Inflammatory macrophage (primary cell): Measurements from ENCODE around the gene RRP7A.
"Not testable (repeated sequence)": the region's sequence is repeated elsewhere in the genome, so short reads cannot be mapped to it uniquely, and the experiment has no call there.

Experiments
- DNase-seq, 2 donors: peaks; one replicate each; pipeline ENCODE4 v3.0.0-alpha.2; 2020 to 2022

RRP7A gene

GRCh38 chr22:42535082-42535731 lies 15.6 kb upstream of the RRP7A start:
- DNase-seq: not testable (repeated sequence)

GRCh38 chr22:42533638-42533977 lies 14.0 kb upstream of the RRP7A start:
- DNase-seq: no peak

- not testable (repeated sequence) for DNase-seq
Measured at GRCh38 chr22:42531401-42532084, 11.9 kb upstream of the RRP7A start.

- DNase-seq: not testable (repeated sequence)
Measured at GRCh38 chr22:42529435-42529834, 9.8 kb upstream of the RRP7A start.

- no peak for DNase-seq
Measured at GRCh38 chr22:42528591-42529307, 9.2 kb upstream of the RRP7A start.

GRCh38 chr22:42522546-42522945 lies 3.0 kb upstream of the RRP7A start:
- DNase-seq: no peak

- no peak for DNase-seq
Measured at GRCh38 chr22:42521228-42521546, 1.6 kb upstream of the RRP7A start.

- DNase-seq: not testable (repeated sequence)
Measured at GRCh38 chr22:42518638-42519524, 715 bp downstream of the RRP7A start.

- DNase-seq: not testable (repeated sequence)
Measured at GRCh38 chr22:42517103-42517502, 2.5 kb downstream of the RRP7A start.

- DNase-seq: no peak
Measured at GRCh38 chr22:42515896-42516295, 3.7 kb downstream of the RRP7A start.

GRCh38 chr22:42515304-42515703 lies 4.3 kb downstream of the RRP7A start:
- DNase-seq: not testable (repeated sequence)

GRCh38 chr22:42514331-42514730 lies 5.3 kb downstream of the RRP7A start:
- DNase-seq: not testable (repeated sequence)

GRCh38 chr22:42512273-42512990 lies 7.2 kb downstream of the RRP7A start:
- not testable (repeated sequence) for DNase-seq

GRCh38 chr22:42511401-42511891 lies 8.2 kb downstream of the RRP7A start:
- no peak for DNase-seq

GRCh38 chr22:42509548-42509947 lies 10.0 kb downstream of the RRP7A start:
- DNase-seq: no peak

- DNase-seq: not testable (repeated sequence)
Measured at GRCh38 chr22:42508975-42509364, 10.6 kb downstream of the RRP7A start.

- DNase-seq: not testable (repeated sequence)
Measured at GRCh38 chr22:42508327-42508974, 11.1 kb downstream of the RRP7A start.

- DNase-seq: no peak
Measured at GRCh38 chr22:42500836-42501179, 18.8 kb downstream of the RRP7A start.

GRCh38 chr22:42500161-42500835 lies 19.3 kb downstream of the RRP7A start:
- DNase-seq: peak; percentile 81 to 83

- not testable (repeated sequence) for DNase-seq
Measured at GRCh38 chr22:42499773-42500160, 19.8 kb downstream of the RRP7A start.
